HG03175 (cell line): Measurements from ENCODE around the gene CD59.
A peak's percentile ranks its signal among the peaks of the same experiment; 100 is the strongest.

ENCODE experiments used
- ATAC-seq: cut with Tn5 transposase; IDR thresholded peaks from one replicate; pipeline ENCODE4 v1.9.1; 2021; ENCODE audit warnings: mild to moderate bottlenecking, moderate library complexity; ENCODE audit not compliant: unreplicated experiment

The CD59 gene, protein sequence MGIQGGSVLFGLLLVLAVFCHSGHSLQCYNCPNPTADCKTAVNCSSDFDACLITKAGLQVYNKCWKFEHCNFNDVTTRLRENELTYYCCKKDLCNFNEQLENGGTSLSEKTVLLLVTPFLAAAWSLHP

DNA sequence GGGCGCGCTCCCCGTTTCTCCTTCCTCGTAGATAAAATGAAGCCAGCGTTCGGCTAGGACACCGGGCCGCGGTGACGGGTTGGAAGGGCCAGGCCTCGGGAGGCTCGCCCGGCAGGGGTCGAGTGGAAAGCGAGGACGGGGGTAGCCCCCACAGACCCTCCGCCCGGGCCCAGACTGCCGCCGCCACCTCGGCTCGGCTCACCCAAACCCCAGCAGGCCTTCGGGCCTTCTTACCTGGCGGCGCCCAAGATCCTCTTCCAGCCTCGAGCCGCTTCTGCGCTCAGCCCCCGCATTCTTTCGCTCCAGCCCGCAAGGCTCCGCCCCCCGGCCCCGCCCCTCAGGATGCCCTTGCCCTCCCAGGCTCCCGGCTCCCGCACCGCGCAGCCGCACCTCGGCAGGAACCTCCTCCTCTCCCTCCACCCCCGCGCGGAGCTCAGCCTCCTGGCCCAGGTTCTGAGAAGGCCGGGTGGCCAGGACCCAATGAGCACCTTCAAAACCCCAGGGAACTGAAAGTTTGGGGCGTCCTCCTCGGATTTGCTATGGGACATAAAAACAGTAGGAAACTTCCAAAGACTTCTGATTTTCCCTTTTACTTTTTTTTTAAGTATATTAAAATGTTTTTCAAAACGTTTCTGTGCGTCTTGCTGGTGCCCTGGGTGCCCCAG, at the start of gene CD59:
Gene CD59 (minus strand): TSS at position 276 of the 665 bp plus-strand sequence. CDS start 13,978 bp downstream, outside the sequence.
- ATAC-seq = peak; percentile 63

DNA sequence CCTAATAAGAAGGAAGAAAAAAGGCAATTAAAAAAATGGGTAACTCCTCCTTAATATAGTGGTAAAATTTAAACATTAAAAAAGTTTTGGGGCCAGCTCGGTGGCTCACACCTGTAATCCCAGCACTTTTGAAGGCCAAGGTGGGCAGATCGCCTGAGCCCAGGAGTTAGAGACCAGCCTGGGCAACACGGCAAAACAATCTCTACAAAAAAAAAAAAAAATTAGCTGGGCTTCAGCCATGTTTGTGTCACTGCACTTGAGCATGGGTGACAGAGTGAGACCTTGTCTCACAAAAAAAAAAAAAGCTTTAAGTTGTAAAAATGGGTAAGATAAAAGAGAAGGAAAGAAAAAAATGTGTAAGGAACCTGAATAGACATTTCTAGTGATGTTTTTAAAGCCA, 49.4 kb upstream of the CD59 start:
- no peak for ATAC-seq

DNA sequence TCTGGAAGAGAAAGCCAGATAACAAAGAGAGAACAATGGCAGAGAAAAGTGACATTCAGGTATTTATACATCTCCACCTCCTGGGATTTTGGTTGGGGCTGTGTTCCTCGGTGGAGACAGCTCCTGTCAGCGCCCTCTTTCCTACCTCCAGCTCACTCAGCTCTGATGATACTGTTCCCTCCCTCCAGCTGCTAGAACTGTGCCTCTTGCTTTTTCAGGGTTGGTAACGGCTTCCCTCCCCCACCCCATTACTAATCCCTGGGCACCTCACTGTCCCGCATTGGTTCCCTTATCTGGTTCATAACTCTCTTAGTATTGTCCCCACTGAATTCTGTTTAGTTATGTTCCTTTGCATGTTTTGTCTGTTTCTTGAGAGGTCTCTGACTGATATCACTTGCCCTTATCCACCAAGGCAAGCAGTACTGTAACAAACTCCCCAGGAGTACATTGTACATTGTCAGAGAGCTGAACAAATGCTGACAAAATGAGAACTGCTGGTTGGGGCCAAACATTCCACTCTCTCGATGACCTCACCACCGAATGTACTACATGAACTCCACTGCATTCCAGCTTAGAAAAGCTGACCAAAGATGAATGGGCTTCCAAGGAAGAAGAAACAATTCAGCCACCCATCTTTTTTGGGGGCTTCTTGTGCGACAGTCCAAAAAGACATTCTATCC, 43.8 kb upstream of the CD59 start:
- no peak for ATAC-seq

DNA sequence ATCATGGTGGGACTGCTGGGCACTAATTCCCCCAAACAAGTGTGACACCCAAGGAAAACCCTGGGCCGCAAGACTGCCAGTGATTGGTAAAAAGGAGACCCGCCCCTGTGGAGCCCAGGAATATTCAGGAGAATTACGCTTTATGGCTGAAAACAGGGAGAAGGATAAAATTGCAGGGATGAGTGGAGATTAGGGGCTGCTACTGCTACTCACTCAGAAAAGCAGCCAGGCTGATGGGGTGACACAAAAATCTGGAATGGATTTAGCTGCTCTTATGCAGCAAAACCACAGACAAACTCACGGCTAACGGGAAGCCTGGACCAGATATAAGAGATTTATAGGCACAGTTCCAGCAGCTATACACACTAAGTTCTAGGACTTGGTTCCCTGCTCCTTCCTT, 42.5 kb upstream of the CD59 start:
- ATAC-seq = no peak

DNA sequence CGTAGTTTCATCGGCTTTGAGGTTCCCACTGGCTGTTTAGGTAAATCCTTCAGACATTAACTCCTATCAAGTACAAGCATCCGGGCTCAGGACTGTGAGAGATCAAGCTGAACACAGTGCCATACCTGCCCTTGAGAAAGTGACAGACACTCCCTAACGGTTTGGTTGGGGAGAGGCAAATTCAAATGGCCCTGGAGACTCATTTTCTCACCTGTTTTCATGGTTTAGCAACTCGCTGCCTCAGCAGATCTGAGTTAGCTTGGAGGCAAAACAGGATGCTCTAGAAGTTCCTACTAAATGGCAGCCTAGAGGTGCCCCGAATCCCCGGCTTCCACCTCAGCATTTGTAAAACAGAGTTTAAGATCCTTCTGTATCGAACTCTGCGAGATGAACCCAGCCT, 41.7 kb upstream of the CD59 start:
- no peak for ATAC-seq

DNA sequence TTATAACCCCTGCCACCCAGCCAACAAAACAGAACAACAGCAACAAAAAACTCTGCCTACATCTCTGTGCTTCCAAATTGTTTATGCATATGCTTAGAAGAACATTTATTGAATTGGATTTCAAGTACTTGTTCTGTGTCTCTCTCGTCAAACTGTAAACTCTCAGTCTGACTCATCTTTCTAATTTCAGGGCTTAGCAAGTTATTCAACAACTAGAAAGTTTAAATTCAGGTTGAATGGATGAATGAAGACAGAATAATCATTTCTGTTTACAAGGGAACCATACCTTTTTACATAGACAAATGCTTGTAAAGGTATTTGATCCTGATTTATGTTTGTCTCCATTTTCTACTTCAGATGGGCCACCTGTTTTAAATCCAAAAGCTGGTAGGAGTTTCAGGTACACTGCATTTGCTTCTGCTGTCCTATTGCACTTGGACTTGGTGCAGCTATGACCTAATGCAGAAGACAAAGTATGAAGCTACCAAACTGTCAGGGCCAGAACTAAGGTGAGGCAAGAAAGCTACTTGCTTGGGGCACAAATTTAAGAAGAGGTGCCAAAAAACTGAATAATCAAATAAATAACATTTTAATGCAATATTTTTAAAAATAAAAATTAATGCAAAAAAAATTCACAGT, 39.7 kb upstream of the CD59 start:
- peak; percentile 36 for ATAC-seq

DNA sequence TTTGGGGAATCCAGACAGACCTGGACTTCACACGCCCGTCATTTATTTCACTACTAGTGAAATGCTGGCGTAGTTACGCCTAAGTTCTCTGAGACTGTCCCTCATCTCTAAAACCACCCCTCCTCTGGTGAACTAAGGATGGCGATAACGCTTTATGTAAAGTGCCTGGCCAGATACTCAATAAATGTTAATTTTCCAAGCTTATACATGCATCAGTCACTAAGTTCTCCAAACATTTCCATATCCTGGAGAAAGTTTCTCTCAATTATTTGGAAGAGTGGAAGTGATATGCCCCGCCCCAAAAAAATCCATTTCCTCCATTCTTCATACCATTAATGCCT, 39.2 kb upstream of the CD59 start:
- ATAC-seq = no peak

DNA sequence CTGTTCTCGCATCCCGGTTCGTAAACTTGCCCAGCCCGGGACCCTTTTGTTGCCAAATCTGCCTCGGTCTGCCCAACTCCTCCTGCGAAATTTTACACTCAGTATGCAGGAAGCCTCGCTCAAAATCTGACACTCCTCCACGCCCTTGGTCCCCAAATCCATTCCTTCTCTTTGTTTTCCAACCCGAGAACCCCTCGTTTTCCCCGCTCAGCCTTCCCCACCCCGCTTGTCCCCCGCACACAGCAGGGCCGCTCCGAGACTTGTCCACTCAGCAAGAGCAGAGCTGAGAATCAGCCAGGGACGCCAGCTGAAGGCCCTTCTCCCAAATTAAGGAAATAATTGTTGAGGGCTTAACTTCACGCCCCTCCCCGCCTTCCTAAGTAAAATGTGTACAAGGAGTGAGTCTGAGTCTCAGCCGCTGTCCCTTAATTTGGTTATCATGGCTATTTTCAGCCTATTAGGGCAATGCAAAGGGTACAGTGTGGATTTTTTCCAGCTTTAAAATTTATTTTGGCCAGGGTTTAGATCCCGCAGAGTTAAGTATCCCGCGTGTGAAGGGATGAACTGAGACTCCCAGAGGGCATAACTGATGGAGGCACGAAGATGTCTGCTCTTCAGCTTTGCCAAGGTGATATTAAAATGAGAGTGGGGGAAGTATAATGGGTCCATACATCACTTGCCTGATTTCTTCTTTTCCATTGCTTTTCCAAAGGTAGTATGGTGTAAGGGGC, 38.7 kb upstream of the CD59 start:
- ATAC-seq = no peak

DNA sequence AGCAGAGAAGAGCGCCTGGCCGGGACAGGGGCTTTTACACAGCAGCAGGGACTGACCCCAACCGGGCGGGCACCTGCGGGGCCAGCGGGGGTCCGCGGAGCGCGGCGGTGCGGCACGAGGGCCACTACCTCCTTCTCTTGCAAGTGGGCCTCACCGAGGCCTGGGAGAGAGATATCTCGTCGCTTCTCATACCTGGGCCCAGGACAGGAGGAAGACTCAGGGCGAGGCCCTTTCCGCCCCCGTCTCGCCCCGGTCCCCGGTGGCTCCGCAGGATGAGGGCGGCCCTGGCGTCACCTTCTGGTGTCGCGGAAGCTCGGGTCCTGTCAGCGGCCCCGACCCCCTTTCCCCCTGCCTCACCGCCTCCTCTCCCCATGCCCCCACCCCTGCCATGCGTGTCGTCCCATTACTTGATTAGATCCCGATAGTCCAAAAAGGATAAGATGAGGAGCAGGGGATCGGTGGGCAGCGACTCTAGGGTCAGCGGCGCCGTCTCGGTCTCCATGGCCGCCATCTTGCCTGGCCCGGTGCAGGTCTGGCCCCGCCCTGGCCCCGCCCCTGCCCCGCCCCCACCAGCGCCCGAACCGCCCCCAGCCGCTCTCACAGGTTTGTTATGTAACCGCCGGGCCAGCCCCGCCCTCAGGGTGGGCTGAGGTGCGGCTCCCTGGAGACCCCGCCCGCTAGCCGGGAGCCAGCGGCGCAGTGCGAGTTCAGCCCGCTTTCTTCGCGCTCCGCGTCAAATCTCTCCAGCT, 37.9 kb upstream of the CD59 start, which contains the start of gene FBXO3:
Gene FBXO3 (minus strand): TSS at position 534 of the 749 bp plus-strand sequence. CDS start 23 bp downstream, at position 511.
- ATAC-seq = peak; percentile 49

DNA sequence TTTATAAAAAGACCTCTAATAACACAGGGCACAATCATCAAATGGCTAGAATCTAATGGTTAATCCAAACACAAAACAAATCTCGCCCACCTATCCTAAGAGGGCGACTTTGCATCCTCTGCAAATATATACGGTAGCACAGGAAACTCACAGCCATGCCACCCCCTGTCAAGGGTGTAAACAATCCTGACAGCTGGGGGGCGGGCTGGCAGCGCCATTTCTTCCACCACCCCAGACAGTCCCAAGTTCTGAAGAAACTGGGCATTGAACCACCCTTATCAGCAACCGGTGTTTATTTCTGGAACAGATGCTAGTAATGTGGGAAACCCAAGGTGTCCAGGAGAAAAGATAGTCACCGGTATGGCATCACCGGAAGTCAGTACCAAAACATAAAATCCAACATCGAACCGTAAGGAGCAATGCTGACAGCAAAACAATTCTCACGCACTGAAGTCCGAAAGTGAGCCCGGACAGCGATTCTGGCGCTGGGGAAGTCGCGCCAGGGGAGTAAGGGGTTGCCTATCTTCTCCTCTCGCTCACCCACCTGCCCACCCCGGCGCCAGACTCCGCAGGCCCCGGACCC, 37.3 kb upstream of the CD59 start:
- ATAC-seq = peak; percentile 26

DNA sequence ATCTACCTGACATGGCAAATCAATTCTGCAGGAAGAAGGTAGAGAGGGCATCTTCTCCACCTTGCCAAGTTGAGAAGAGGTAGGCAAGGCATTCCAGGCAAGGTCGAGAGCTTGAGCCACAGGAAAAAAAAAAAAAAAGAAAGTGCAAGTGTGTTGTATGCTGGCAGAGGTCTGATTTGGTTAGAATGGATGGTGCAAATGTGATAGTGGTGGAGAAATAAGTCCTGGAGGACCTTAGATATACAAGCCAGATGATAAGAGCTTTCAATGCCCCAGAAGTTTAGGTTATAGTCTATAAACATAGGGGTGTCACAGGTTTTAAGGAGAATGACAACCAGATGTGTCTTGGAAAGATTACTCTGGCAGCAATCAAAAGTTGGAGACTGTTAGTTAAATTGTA, 36.6 kb upstream of the CD59 start:
- no peak for ATAC-seq

DNA sequence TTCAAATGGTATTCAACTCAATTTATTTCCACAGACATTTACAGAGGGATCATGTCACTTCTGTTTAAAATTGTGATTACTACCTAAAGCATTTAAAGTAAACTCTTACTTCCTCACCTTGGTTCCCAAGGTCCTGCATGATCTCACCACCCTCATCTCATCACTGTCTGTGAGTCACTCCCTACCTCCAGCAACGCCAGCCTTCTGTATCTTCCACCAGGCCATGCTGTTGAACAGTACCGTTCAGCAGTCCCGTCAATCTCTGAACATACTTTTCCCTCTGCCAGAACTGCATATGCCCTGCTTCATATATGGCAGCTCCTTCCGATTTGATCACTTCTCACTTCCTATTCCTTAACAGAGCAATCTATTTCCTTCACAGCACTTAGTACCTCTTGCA, 36.1 kb upstream of the CD59 start:
- ATAC-seq = no peak

DNA sequence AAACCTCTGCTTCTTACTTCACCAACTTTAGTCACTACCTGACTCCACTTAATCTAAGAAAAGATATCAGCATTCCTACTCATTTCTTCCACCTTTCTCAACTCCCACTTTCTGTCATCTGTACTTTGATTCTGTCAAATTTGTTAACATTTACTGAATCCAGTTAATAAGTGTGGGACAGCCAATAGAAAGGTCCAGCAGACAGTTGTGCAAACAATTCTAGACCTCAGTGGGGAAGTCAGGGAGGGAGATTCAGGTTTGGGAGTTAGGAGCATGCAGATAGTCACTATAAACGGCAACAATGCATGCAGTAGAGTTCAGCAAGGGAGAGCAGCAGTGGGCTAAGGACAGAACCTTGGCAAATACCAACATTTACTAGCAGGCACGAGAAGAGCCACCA, 34.0 kb upstream of the CD59 start:
- ATAC-seq = no peak

DNA sequence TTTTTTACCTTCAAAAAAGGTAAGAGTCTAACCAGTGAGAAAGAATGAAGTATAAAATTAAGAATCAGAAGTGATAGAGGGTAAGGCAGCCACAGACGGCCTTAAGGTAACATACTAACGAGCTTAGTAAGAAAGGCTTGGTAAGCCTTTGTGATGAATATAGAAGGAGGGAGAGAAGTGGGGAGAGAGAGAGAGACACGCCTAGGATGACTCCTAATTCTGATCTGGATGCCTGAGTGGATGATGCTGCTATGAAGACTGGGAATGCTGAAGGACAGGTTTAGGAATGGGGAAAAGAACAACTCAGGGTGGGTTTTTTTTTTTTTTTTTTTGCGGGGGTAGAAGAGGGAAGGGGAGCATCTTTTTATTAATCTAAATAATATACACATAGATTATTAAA, 33.3 kb upstream of the CD59 start:
- ATAC-seq = no peak

DNA sequence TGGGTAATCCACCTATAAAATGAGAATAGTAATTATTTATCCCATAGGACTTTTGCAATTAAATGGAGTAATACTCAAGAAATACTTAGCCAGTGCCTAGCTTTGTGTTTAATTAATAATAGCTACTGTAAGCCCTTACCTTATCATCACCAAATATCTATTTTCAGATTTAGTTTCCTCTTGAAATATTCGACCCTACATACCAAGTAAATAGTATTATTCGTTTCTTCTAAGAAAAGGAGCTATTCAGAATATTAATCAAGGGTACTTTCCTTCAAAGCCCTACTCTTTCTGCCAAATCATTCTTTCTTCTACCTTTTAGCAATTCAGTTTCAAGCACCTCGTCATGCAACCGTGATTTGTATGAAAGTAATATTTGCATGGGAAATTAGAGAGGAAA, 31.4 kb upstream of the CD59 start:
- no peak for ATAC-seq

DNA sequence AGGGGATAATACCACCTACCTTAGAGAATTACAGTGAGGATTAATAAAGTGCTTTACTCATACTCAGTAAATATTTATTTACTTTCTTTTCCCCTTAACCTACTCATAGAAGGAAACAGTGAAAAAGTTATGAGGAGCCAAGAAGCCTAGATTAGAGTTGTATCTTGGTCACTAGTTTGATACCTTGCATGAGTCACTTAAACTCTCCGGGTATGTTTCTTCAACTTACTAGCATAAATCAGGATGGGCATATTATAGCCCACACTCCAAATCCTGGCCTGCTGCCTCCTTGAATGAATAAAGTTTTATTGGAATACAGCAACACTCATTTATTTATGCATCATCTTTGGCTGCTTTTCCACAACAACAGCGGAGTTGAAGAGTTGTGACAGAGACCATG, 29.9 kb upstream of the CD59 start:
- no peak for ATAC-seq

DNA sequence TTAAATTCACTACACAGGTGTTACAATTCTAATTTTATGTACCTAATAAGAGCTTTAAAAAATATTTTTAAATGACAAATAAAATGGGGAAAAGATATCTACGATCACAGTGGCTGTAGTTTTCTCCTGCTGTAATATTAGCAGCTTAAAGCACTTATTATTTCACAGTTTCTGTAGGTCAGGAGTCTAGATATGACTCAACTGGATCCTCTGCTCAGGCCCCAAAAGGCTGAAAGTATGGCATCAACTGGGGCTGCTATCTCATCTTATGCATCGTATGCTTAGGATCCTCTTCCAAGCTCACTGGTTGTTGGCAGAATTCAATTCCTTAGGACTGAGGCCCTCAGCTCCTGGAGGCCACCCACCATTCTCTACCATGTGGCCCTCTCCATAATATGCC, 25.2 kb upstream of the CD59 start:
- peak; percentile 90 for ATAC-seq

DNA sequence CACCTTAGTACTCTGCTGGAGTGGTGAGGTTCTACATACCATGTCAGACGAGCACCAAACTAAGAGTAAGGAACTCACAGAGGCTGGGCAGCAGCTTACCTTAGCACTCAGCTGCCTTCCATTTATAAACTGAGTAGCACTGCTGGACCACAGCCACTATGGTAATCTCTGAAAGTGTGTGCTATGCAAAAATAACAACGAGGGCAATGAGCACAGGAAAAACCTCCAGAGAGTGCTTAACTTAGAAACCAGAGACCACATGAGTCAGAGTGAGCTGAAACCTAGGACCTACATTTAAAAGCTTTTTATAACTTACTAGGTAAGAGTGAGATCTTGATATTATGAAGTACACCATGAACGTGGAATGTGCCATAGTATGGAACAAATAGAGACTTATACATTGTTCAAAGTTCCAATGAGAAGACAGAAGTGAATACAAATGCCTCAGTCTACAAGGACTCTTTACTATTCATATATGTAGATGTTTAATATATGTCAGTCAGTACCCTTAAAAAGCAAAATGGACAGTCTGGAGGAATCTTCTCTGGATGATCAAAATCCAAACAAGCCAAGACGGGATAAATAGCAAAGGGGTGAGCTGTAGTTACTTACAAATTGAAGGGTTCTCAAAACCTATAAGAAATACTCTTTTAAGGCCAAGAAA, 17.2 kb upstream of the CD59 start:
- peak; percentile 96 for ATAC-seq

DNA sequence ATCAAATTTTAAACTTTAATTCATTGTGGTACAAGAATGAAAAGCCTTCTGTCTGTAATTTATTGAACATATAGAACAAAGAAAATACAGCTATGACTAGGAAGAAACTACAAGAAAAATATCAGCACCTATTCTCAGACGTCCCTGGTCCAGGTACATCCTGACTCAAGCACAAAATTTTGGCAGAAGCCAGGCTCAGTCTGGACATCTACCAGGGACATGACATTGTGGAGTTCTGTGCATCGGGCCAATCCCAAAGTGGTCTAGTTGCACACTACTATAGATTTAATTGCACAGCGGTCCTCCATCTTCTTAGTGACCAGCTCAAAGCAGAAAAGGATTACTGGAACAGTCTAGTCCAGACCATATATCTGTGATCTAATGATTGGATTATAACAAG, 15.7 kb upstream of the CD59 start:
- ATAC-seq = no peak

DNA sequence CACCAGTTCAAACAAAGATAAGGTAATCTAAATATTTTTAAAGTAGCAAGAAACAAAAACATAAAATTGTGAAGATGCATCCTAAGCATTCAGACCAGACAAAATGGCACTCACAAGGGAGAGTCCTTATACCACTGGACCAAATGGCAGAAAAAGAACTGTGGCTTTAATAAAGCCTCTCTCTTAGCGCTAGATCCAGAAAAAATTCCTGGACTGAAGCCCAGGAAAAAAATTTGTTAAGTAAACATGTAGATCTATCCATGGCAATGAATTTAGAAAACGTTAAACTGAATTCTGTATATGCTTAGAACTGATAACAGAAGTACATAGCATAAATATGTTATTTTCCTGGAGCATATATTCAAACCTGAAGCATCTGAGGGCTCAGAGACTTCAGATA, 11.8 kb upstream of the CD59 start:
- ATAC-seq = no peak
